Measurements from ENCODE around the gene VPS45.
"Not testable (repeated sequence)": the region's sequence is repeated elsewhere in the genome, so short reads cannot be mapped to it uniquely, and the experiment has no call there.

The VPS45 gene

GRCh38 chr1:150051089-150051373, 16.5 kb upstream of the VPS45 start:
- DNase-seq (ENCODE audit: low read depth in 1 of 2, low spot score in 1 of 2), result peak in 1 of 2 experiments; percentile 70
- Histone ChIP-seq H3K27me3 (ENCODE audit: insufficient read depth, poor library complexity, severe bottlenecking) (no peaks in the 10 kb centered on the region), H3K27ac (replicated peaks) (no peak overlapping the region; the same call in 1 of the 2 replicates), H3K4me3 (replicated peaks; ENCODE audit: insufficient read depth, low read length) (no peak overlapping the region)
- no peak for TF ChIP-seq POLR2AphosphoS5 (IDR thresholded peaks at IDR 0.05; ENCODE audit: low read depth)
- TF ChIP-seq SPI1 (IDR thresholded peaks at IDR 0.05; ENCODE audit: borderline replicate concordance, low read depth), result no peak
- TF ChIP-seq CTCF (IDR thresholded peaks at IDR 0.05; ENCODE audit: insufficient read depth, low read length), result no peak
- TF ChIP-seq, protein P1, sequence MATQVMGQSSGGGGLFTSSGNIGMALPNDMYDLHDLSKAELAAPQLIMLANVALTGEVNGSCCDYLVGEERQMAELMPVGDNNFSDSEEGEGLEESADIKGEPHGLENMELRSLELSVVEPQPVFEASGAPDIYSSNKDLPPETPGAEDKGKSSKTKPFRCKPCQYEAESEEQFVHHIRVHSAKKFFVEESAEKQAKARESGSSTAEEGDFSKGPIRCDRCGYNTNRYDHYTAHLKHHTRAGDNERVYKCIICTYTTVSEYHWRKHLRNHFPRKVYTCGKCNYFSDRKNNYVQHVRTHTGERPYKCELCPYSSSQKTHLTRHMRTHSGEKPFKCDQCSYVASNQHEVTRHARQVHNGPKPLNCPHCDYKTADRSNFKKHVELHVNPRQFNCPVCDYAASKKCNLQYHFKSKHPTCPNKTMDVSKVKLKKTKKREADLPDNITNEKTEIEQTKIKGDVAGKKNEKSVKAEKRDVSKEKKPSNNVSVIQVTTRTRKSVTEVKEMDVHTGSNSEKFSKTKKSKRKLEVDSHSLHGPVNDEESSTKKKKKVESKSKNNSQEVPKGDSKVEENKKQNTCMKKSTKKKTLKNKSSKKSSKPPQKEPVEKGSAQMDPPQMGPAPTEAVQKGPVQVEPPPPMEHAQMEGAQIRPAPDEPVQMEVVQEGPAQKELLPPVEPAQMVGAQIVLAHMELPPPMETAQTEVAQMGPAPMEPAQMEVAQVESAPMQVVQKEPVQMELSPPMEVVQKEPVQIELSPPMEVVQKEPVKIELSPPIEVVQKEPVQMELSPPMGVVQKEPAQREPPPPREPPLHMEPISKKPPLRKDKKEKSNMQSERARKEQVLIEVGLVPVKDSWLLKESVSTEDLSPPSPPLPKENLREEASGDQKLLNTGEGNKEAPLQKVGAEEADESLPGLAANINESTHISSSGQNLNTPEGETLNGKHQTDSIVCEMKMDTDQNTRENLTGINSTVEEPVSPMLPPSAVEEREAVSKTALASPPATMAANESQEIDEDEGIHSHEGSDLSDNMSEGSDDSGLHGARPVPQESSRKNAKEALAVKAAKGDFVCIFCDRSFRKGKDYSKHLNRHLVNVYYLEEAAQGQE (IDR thresholded peaks at IDR 0.05; ENCODE audit: insufficient replicate concordance, low read depth), result no peak
- no peak for TF ChIP-seq GABPA (IDR thresholded peaks at IDR 0.05; ENCODE audit: low read depth)

DNA sequence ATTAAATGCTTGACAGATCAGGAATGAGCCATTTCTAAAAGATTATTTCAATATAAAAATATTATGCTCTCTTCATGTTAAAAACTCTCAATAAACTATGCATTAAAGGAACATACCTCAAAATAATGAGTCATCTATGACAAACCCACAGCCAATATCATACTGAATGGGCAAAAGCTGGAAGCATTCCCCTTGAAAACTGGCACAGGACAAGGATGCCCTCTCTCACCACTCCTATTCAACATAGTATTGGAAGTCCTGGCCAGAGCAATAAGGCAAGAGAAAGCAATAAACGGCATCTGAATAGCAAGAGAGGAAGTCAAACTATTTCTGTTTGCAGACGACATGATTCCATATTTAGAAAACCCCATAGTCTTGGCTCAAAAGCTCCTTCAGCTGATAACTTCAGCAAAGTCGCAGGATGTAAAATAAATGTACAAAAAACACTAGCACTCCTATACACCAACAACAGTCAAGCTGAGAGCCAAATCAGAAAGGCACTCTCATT, 15.6 kb upstream of the VPS45 start:
- not testable (repeated sequence) for H3K27me3 ChIP-seq (ENCODE audit: insufficient read depth, poor library complexity, severe bottlenecking); H3K4me3 ChIP-seq (replicated peaks; ENCODE audit: insufficient read depth, low read length); H3K27ac ChIP-seq (replicated peaks)
- peak; percentile 64 for TF ChIP-seq SPI1 (IDR thresholded peaks at IDR 0.05; ENCODE audit: borderline replicate concordance, low read depth)
- peak in 1 of 2 experiments; percentile 5 for DNase-seq (ENCODE audit: low read depth in 1 of 2, low spot score in 1 of 2)

GRCh38 chr1:150053926-150054325, 13.7 kb upstream of the VPS45 start:
- Histone ChIP-seq H3K27ac (replicated peaks) (peak overlapping the region; percentile 50), H3K27me3 (ENCODE audit: insufficient read depth, poor library complexity, severe bottlenecking) (no peaks in the 10 kb centered on the region), H3K4me3 (replicated peaks; ENCODE audit: insufficient read depth, low read length) (no peak overlapping the region)
- TF ChIP-seq POLR2AphosphoS5 (IDR thresholded peaks at IDR 0.05; ENCODE audit: low read depth) (peak; percentile 58; the same call in 1 of the 2 replicates), CTCF (IDR thresholded peaks at IDR 0.05; ENCODE audit: insufficient read depth, low read length) (no peak), SPI1 (IDR thresholded peaks at IDR 0.05; ENCODE audit: borderline replicate concordance, low read depth) (peak; percentile 70; the same call in 1 of the 2 replicates)
- TF ChIP-seq, protein P1 (IDR thresholded peaks at IDR 0.05; ENCODE audit: insufficient replicate concordance, low read depth), result no peak
- peak; percentile 57 to 90 for DNase-seq (ENCODE audit: low read depth in 1 of 2, low spot score in 1 of 2)

- H3K27ac ChIP-seq (replicated peaks); H3K27me3 ChIP-seq (ENCODE audit: insufficient read depth, poor library complexity, severe bottlenecking); DNase-seq (ENCODE audit: low read depth in 1 of 2, low spot score in 1 of 2); H3K4me3 ChIP-seq (replicated peaks; ENCODE audit: insufficient read depth, low read length): not testable (repeated sequence)
Observed at GRCh38 chr1:150055507-150055906, 12.1 kb upstream of the VPS45 start.

- peak in 1 of 2 experiments; percentile 22 for DNase-seq (ENCODE audit: low read depth in 1 of 2, low spot score in 1 of 2)
- Histone ChIP-seq H3K27me3 (ENCODE audit: insufficient read depth, poor library complexity, severe bottlenecking) (no peaks in the 10 kb centered on the region), H3K27ac (replicated peaks) (no peak overlapping the region), H3K4me3 (replicated peaks; ENCODE audit: insufficient read depth, low read length) (no peak overlapping the region)
- no peak; the same call in 1 of the 2 replicates for TF ChIP-seq SPI1 (IDR thresholded peaks at IDR 0.05; ENCODE audit: borderline replicate concordance, low read depth)
- TF ChIP-seq CTCF (IDR thresholded peaks at IDR 0.05; ENCODE audit: insufficient read depth, low read length), result no peak
- TF ChIP-seq, protein P1 (IDR thresholded peaks at IDR 0.05; ENCODE audit: insufficient replicate concordance, low read depth), result no peak
- TF ChIP-seq POLR2AphosphoS5 (IDR thresholded peaks at IDR 0.05; ENCODE audit: low read depth), result no peak
- TF ChIP-seq GABPA (IDR thresholded peaks at IDR 0.05; ENCODE audit: low read depth), result no peak
Observed at GRCh38 chr1:150056407-150056806, 11.2 kb upstream of the VPS45 start.
